Karpas-422 (cell line): ENCODE measurements around the gene CROCC2. TPM values are rescaled to one million over a fixed set of nuclear protein-coding genes. Genes with fewer than 3 reads are reported as not detected.

Source experiments
- DNase-seq: peaks from one replicate; pipeline ENCODE4 v3.0.0-alpha.2; 2015
- H2AFZ ChIP-seq: fragments of 200-600 bp; sonication (generic); 2 replicates; pipeline ENCODE4 v1.6.1; 2014; ENCODE audit warnings: antibody characterized with exemption, low read length, mixed read lengths
- H3K27ac ChIP-seq: fragments of 200-600 bp; sonication (generic); 2 replicates; pipeline ENCODE4 v1.5.1; 2014; ENCODE audit warnings: mild to moderate bottlenecking, low read length, moderate library complexity
- H3K27me3 ChIP-seq: fragments of 200-600 bp; sonication (generic); 2 replicates; pipeline ENCODE4 v1.6.1; 2014; ENCODE audit warnings: low read length, mixed read lengths
- H3K36me3 ChIP-seq: fragments of 200-600 bp; sonication (generic); 2 replicates; pipeline ENCODE4 v1.6.1; 2014; ENCODE audit warnings: low read length, mixed read lengths; ENCODE audit not compliant: insufficient read depth
- H3K4me1 ChIP-seq: fragments of 200-600 bp; sonication (generic); 2 replicates; pipeline ENCODE4 v1.6.1; 2014; ENCODE audit warnings: mild to moderate bottlenecking, low read length, mixed read lengths
- H3K4me2 ChIP-seq: fragments of 200-600 bp; sonication (generic); 2 replicates; pipeline ENCODE4 v1.6.1; 2014; ENCODE audit warnings: low read length, low read depth, mild to moderate bottlenecking; ENCODE audit not compliant: poor library complexity, severe bottlenecking
- H3K4me3 ChIP-seq: fragments of 200-600 bp; sonication (generic); 2 replicates; pipeline ENCODE4 v1.5.1; 2014; ENCODE audit warnings: mild to moderate bottlenecking, antibody characterized with exemption, low read length, mixed read lengths
- H3K79me2 ChIP-seq: fragments of 200-600 bp; sonication (generic); 2 replicates; pipeline ENCODE4 v1.6.1; 2014; ENCODE audit warnings: mild to moderate bottlenecking, low read length, mixed read lengths
- H3K9ac ChIP-seq: fragments of 200-600 bp; sonication (generic); 2 replicates; pipeline ENCODE4 v1.6.0; 2014; ENCODE audit warnings: low read length
- H3K9me2 ChIP-seq: fragments of 200-600 bp; sonication (generic), shearing (Covaris generic); replicated peaks from 2 replicates; pipeline ENCODE4 v1.6.0; 2014; ENCODE audit warnings: mild to moderate bottlenecking, low read length, moderate library complexity; ENCODE audit not compliant: insufficient read depth
- H3K9me3 ChIP-seq: fragments of 300-700, 200-600 bp; sonication (generic); 2 replicates; pipeline ENCODE4 v1.6.1; 2014; ENCODE audit warnings: low read length, mixed read lengths
- H4K20me1 ChIP-seq: fragments of 200-600 bp; sonication (generic); 2 replicates; pipeline ENCODE4 v1.6.1; 2014; ENCODE audit warnings: mild to moderate bottlenecking, antibody characterized with exemption, low read length, low read depth; ENCODE audit not compliant: insufficient read depth
- total RNA-seq: library from RNA; depleted of rRNA; stranded (reverse); fragments of >200 nt; shearing (Covaris generic); gene quantifications from 2 replicates; pipeline ENCODE4 v1.2.3, GENCODE V29; 2014; ENCODE audit warnings: low replicate concordance

The CROCC2 gene
- total RNA-seq, 1 experiment from 2014 or later = not detected

- Histone ChIP-seq H3K27ac (no peak overlapping the region), H2AFZ (no peak overlapping the region), H3K9ac (no peak overlapping the region), H3K4me2 (no peak overlapping the region), H3K9me2 (no peaks in the 10 kb centered on the region), H3K9me3 (no peaks in the 10 kb centered on the region), H3K79me2 (no peaks in the 10 kb centered on the region), H3K4me3 (no peak overlapping the region), H3K36me3 (no peaks in the 10 kb centered on the region), H4K20me1 (no peaks in the 10 kb centered on the region), H3K4me1 (no peaks in the 10 kb centered on the region), H3K27me3 (no peaks in the 10 kb centered on the region)
- no peak for DNase-seq
Measured at GRCh38 chr2:240966457-240966905, 60.3 kb downstream of the CROCC2 start.

DNA sequence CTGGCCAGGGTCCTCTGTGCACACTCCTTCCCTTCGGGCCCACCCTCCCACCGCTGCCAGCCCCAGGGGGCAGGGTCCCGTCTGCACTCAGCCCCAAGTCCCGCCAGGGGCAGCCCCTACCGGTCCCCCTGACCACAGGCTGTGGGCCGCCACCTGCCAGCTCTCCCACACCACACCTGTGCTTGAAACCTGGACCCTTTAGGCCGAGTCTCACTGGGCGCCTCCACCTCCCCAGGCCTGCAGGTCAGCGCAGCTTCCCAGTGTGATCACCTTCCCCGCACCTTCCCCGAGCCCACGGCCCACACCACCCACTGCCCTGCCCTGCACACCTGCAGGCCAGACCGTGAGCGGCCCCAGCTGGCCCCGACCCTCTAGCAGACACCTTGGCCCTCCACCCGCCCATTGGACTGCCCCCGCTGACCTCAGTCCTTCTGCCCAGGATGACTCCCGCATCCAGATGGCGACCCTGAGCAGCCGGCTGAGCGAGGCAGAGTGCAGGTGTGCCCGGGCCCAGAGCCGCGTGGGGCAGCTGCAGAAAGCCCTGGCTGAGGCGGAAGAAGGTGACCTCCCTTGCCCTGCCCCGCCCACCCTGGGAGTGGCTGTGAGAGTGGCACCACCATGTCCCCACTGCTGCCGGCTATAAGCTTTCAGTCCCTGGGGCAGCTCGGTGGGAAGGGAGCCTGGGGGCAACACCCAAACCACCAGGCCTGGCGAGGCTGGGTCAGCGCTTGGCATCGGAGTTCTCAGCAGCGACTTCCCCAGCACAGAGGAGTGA is 61.0 kb downstream of the CROCC2 start:
- no peak overlapping the region for H2AFZ ChIP-seq
- no peak overlapping the region for H3K4me3 ChIP-seq
- no peaks in the 10 kb centered on the region for H3K27me3 ChIP-seq
- no peak overlapping the region for H3K9ac ChIP-seq
- DNase-seq = no peak
- no peaks in the 10 kb centered on the region for H3K9me2 ChIP-seq
- no peaks in the 10 kb centered on the region for H4K20me1 ChIP-seq
- H3K79me2 ChIP-seq = no peaks in the 10 kb centered on the region
- no peaks in the 10 kb centered on the region for H3K4me1 ChIP-seq
- H3K27ac ChIP-seq = no peak overlapping the region
- H3K4me2 ChIP-seq = no peak overlapping the region
- no peaks in the 10 kb centered on the region for H3K9me3 ChIP-seq
- H3K36me3 ChIP-seq = no peaks in the 10 kb centered on the region

- DNase-seq = no peak
- no peak overlapping the region for H3K4me2 ChIP-seq
- no peaks in the 10 kb centered on the region for H3K79me2 ChIP-seq
- no peak overlapping the region for H3K27ac ChIP-seq
- H3K4me3 ChIP-seq = no peak overlapping the region
- no peaks in the 10 kb centered on the region for H3K27me3 ChIP-seq
- no peak overlapping the region for H3K9ac ChIP-seq
- H3K9me2 ChIP-seq = no peaks in the 10 kb centered on the region
- H3K9me3 ChIP-seq = no peaks in the 10 kb centered on the region
- H4K20me1 ChIP-seq = no peaks in the 10 kb centered on the region
- no peak overlapping the region for H2AFZ ChIP-seq
- H3K36me3 ChIP-seq = no peaks in the 10 kb centered on the region
- H3K4me1 ChIP-seq = no peaks in the 10 kb centered on the region
Measured at GRCh38 chr2:240967681-240968621, 61.8 kb downstream of the CROCC2 start.

DNA sequence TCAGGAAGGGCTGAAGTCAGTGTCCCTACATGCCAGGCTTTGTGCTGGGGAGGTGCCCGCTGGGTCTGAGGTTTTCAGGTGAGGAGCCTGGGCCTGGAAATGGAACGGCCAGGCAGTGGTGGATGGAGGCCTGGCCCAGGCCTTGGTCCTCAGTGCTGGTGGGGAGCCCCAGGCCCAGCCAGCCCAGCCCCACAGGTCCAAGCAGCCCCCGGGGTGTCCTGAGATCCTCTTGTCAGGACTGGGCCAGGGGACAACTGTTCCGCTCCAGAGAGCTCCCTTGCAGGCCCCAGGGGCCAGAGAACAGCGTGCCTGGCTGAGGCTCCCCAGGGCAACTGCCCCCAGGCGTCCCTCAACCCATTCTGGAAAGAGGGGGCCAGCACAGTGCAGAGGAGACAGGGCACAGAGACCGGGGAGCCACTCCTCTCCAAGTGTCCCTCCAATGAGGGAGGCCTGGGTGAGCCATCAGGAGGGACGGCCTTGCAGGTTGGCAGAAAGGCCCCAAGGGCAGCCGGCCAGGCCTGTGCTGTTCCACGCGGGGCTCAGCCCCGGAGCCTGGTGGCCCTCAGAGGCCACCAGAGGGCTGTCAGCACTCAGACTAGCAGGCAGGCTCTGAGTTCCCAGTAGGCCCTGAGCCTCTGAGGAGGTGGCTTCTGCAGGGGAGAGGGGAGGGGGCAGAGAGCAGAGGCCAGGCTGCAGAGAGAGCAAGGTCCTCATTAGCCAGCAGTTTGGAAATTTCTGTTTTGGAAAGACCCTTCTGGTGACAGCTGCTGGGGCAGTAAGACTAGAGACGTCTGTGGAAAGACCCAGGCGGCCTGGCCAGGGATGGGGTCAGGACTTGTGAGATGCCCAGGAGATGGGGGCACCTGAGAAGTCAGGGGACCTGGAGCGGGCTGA is 62.8 kb downstream of the CROCC2 start:
- Histone ChIP-seq H4K20me1 (no peaks in the 10 kb centered on the region), H3K9me3 (no peaks in the 10 kb centered on the region), H3K27ac (no peak overlapping the region), H3K79me2 (no peaks in the 10 kb centered on the region), H3K9me2 (no peaks in the 10 kb centered on the region), H3K36me3 (no peaks in the 10 kb centered on the region), H3K4me3 (no peak overlapping the region), H3K27me3 (no peaks in the 10 kb centered on the region), H3K4me2 (no peak overlapping the region), H2AFZ (no peak overlapping the region), H3K9ac (no peak overlapping the region), H3K4me1 (no peaks in the 10 kb centered on the region)
- DNase-seq = no peak

DNA sequence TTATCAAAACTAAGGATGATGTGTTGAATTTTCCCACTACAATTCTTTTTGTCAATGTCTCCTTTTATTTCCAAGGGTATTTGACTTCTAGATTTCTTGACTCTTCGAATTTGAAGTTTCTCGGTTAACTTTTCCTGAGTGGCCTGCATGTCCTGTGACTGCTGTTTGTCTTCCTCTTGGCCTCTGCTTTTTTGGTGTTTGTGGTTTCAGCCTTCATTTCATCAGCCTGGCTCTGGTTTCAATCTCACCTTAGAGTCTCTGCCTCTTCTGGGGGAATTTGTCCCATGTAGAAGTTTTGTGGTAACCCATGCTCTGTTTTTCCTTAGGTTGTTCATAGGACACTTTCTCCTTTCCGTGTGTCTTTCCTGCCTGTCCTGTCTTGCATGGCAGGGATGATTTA is 64.0 kb downstream of the CROCC2 start:
- Histone ChIP-seq H4K20me1 (no peaks in the 10 kb centered on the region), H3K9ac (no peak overlapping the region), H3K4me1 (no peaks in the 10 kb centered on the region), H3K9me2 (no peaks in the 10 kb centered on the region), H2AFZ (no peak overlapping the region), H3K27ac (no peak overlapping the region), H3K4me3 (no peak overlapping the region), H3K9me3 (no peaks in the 10 kb centered on the region), H3K27me3 (no peaks in the 10 kb centered on the region), H3K36me3 (no peaks in the 10 kb centered on the region), H3K4me2 (no peak overlapping the region), H3K79me2 (no peaks in the 10 kb centered on the region)
- DNase-seq = no peak

DNA sequence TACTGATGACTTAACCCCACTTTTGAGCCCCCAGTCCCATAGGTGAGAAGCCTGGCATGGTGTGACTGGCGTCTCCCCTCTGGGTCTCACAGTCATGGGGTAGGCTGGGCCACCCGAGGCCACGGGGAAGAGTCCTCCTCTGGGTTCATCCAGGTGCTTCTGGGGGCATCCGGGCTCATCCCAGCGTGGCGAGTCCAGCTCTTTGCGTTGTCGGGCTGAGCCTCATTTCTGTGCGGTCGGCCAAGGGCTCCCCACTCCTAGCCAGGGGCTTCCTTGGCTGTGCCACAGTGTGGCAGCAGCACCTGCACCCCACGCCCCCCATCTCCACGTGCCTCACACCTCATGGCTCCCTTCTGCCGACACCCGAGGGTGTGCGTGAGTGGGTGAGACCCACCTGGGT is 64.7 kb downstream of the CROCC2 start:
- H2AFZ ChIP-seq = no peak overlapping the region
- DNase-seq = no peak
- no peaks in the 10 kb centered on the region for H3K27me3 ChIP-seq
- H3K4me3 ChIP-seq = no peak overlapping the region
- no peak overlapping the region for H3K27ac ChIP-seq
- no peaks in the 10 kb centered on the region for H3K9me3 ChIP-seq
- H4K20me1 ChIP-seq = no peaks in the 10 kb centered on the region
- H3K9me2 ChIP-seq = no peaks in the 10 kb centered on the region
- H3K4me1 ChIP-seq = no peaks in the 10 kb centered on the region
- no peaks in the 10 kb centered on the region for H3K79me2 ChIP-seq
- no peak overlapping the region for H3K4me2 ChIP-seq
- H3K36me3 ChIP-seq = no peaks in the 10 kb centered on the region
- no peak overlapping the region for H3K9ac ChIP-seq

DNA sequence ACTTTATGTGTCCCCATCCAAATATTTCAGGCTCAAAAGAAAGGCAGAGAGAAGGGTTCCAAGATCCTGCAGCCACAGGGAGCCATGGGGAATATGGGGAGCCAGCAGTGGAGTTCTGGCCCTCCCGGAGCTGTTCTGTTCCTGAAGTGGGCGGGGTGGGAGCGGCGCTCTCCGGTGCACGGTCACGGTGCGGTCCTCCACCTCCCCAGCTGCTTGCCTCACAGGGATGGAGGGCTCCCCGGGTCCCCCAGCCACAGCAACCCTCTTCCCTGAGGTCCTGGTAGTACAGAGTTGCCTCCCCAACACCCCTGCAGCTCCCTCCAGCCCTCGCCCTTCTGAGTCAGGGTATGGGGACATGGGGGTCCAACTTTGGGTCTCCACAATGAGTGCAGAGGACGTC is 66.1 kb downstream of the CROCC2 start:
- Histone ChIP-seq H4K20me1 (no peaks in the 10 kb centered on the region), H3K9ac (no peak overlapping the region), H2AFZ (no peak overlapping the region), H3K4me1 (no peaks in the 10 kb centered on the region), H3K79me2 (no peaks in the 10 kb centered on the region), H3K27ac (no peak overlapping the region), H3K9me3 (no peaks in the 10 kb centered on the region), H3K9me2 (no peaks in the 10 kb centered on the region), H3K36me3 (no peaks in the 10 kb centered on the region), H3K4me2 (no peak overlapping the region), H3K27me3 (no peaks in the 10 kb centered on the region), H3K4me3 (no peak overlapping the region)
- DNase-seq = no peak
